Left lobe of liver (tissue), 2 donors: ENCODE data around the gene GMPS. TPM values are rescaled to one million over a fixed set of nuclear protein-coding genes. Genes with fewer than 3 reads are reported as not detected.
"Not testable (repeated sequence)": the region's sequence is repeated elsewhere in the genome, so short reads cannot be mapped to it uniquely, and the experiment has no call there.

Experiments
- ATAC-seq: fragments of 200-7000 bp; cut with Tn5 transposase; one replicate; pipeline ENCODE4 v1.9.1; 2020; ENCODE audit warnings: mild to moderate bottlenecking, moderate library complexity
- DNase-seq: peaks from one replicate; pipeline ENCODE4 v3.0.0-alpha.2; 2020; ENCODE audit warnings: low spot score
- total RNA-seq: library from RNA; stranded (reverse); gene quantifications from one replicate; pipeline ENCODE4 v1.2.1, GENCODE V29; 2021
- donor health status: DM: no; HTN: no; CAD: no; lungs with moderate emphysema.
- donor health status: DM: no; HTN: yes; CAD: no.

Gene GMPS
- total RNA-seq, result 14.6 TPM

DNA sequence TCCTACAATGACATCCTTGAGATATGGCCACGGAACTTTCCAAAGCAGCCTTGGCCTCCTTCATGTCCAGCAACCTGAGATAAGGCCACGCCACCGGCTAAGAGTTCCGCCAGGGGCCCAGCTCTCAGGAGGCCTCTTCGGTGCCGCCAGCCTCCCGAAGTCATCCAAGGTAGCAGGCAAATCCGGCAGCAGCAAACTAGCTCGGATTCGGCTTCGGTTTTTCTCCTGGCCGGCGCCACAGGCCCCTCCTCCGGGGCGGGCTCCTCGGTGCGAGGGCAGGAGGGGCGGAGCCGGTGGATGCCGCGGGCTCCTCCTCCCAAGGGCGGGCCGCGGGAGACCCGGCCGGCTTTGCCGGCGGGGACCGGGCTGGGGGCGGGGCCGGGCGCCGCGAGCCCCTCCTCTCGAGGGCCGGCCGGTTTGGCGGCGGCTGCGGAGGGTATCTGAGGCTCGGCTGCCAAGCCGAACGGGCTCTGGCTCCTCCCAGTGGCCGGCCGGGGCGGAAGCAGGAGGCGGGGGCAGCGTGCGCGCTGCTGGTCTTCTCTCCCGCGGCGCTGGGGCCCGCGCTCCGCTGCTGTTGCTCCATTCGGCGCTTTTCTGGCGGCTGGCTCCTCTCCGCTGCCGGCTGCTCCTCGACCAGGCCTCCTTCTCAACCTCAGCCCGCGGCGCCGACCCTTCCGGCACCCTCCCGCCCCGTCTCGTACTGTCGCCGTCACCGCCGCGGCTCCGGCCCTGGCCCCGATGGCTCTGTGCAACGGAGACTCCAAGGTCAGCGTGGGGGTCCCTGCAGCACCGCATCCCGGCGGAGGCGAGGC lies at the start of gene GMPS:
Gene GMPS (plus strand): TSS at position 518 of the 812 bp plus-strand sequence. CDS start 221 bp downstream, at position 739.
- peak; percentile 93 for ATAC-seq
- DNase-seq, result peak; percentile 97

DNA sequence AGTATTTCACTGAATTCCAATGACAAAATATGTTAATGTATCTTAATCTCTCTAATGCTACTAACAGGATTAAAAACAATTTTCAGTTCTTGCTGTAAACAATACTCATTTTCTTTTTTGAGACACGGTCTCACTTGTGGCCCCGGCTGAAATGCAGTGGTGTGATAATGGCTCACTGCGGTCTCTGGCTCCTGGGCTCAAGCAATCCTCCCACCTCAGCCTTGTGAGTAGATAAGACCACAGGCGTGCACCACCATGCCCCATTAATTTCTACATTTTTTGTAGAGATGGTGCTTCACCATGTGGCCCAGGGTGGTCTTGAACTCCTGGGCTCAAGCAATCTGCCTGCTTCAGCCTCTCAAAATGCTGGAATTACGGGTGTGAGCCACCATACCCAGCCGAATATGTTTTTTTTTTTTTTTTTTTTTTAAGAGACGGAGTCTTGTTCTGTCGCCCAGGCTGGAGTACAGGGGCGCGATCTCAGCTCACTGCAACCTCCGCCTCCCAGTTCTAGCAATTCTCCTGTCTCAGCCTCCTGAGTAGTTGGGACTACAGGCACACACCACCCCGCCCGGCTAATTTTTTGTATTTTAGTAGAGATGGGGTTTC lies 41.9 kb upstream of the GMPS start:
- not testable (repeated sequence) for DNase-seq, ATAC-seq

DNA sequence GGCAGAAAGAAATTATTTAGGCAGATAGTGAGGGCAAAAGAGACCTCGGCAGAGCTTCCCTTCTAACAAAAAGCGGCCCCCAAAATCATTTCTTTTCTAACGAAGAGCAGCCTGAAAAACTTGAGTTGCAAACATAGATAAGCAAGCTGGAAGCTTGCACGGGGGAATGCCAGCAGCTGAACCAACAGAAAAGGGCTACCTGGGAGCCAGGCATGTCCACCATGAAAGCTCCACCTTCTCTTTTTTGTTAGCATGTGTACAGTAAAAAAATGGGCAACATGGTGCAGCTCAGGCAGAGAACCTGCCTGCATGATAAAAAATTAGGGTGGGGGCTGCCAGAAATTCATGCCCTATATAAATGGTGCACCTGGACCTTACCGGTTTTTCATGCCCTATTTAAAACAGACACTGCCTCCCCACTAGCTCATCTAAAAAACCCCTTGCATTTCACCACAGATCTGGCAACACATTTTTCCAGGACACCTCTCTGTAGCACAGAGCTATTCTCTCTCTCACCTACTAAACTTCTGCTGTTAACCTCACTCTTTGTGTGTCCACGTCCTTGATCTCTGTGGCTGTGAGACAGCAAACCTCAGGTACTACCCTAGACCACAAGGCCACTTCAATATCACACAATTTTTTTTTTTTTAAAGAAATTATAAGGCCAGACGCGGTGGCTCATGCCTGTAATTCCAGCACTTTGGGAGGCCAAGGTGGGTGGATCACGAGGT lies 34.9 kb upstream of the GMPS start:
- DNase-seq (no peak), ATAC-seq (no peak)

- DNase-seq (no peak), ATAC-seq (no peak)
Measured at GRCh38 chr3:155843569-155843968, 26.9 kb upstream of the GMPS start.

GRCh38 chr3:155846119-155846518 lies 24.3 kb upstream of the GMPS start:
- ATAC-seq, result peak; percentile 30
- DNase-seq, result no peak

DNA sequence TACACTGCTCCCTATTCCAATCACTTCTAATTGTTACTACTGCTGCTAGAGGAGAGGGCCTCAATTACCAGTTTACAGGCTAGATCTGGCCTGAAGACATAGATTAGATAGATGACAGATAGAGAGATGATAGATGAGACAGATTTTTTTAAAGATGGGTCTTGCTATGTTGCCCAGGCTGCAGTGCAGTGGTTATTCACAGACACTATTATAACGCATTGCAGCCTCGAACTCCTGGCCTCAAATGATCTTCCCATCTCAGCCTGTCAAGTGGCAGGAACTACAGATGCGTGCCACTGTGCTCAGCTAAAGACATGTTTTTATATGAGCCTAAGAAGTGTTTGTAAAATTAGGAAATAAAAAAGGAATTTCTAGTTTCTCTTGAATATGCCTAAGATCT lies 22.5 kb upstream of the GMPS start:
- ATAC-seq (no peak), DNase-seq (no peak)

DNA sequence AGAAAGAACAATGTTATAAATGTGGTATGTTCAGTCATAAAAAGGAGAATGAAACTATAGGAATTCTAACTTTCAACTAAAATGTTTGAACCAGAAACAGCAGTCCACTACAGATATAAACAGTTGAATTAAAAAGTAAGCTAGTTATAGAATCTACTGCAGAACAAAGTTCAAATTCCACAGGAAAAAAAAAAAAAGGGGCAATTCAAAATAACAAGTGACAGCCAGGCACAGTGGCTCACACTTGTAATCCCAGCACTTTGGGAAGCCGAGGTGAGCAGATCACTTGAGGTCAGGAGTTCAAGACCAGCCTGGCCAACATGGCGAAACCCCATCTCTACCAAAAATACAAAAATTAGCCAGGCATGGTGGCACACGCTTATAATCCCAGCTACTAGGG lies 21.0 kb upstream of the GMPS start:
- ATAC-seq, result peak; percentile 15
- DNase-seq, result not testable (repeated sequence)

DNA sequence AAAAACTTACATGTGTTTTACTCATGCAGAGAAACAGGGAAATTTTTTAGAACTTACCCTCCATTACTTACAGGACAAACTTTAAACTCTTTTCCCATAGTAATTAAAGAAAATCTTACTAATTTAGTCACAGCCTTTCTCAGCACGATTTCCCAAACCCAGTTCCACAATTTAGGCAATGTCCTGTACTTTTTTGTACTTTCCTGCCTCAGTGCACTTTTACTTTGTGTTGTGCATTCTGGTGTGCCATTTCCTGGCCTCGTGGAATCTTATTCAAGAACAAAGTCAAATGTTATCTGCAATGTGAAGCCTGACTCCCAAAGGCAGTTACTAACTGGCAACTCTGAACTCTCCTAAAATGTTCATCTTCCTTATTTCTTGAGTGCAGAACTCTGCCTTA lies 18.1 kb upstream of the GMPS start:
- no peak for ATAC-seq
- DNase-seq, result no peak

- ATAC-seq (peak; percentile 1), DNase-seq (no peak)
Measured at GRCh38 chr3:155853214-155854140, 17.0 kb upstream of the GMPS start.

- ATAC-seq (peak; percentile 93), DNase-seq (peak; percentile 100)
Measured at GRCh38 chr3:155854141-155854940, 16.1 kb upstream of the GMPS start, which contains the start of gene SLC33A1. SLC33A1 (minus strand) TSS chr3:155854427; CDS start chr3:155853997, 430 bp downstream.

GRCh38 chr3:155859859-155860258 lies 10.6 kb upstream of the GMPS start:
- peak; percentile 81 for ATAC-seq
- no peak for DNase-seq

DNA sequence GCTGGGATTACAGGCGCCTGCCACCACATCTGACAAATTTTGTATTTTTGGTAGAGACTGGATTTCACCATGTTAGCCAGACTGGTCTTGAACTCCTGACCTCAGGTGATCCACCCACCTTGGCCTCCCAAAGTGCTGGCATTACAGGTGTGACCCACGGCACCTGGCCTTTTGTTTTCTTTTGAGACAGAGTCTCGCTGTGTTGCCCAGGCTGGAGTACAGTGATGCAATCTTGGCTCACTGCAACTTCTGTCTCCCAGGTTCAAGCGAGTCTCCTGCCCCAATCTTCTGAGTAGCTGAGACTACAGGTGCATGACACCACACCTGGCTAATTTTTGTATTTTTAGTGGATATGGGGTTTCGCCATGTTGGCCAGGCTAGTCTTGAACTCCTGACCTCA lies 10.0 kb upstream of the GMPS start:
- not testable (repeated sequence) for ATAC-seq, DNase-seq

DNA sequence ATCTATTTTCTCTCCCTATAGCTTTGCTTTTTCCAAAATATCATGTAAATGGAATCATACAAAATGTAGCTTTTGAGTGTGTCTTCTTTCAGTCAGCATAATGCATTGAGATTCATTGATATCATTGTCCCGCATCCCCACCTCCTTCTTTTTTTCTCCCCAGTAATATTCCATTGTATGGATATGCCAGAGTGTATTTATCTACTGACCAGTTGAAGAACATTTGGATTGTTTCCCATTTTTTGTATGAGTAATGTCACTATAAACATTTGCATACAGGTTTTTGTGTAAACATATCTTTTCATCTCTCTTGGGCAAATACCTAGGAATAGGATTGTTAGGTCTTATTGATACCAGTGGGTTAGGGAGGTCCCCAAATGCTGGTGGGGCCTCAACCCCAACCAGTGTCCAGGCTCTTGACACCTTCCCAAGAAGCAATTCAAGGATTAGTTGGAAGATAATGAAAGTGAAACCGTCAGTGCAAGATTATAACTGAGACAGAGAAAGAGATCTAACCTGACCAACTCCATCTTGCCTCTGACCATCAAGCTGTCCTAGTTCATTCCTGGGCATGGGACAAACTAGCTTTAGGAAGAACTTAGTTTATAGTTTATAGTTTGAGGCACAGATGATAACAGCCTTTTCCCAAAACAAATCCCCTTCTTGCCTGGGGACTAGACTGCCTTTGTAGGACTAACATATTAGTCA lies 8.8 kb upstream of the GMPS start:
- DNase-seq (no peak), ATAC-seq (no peak)

DNA sequence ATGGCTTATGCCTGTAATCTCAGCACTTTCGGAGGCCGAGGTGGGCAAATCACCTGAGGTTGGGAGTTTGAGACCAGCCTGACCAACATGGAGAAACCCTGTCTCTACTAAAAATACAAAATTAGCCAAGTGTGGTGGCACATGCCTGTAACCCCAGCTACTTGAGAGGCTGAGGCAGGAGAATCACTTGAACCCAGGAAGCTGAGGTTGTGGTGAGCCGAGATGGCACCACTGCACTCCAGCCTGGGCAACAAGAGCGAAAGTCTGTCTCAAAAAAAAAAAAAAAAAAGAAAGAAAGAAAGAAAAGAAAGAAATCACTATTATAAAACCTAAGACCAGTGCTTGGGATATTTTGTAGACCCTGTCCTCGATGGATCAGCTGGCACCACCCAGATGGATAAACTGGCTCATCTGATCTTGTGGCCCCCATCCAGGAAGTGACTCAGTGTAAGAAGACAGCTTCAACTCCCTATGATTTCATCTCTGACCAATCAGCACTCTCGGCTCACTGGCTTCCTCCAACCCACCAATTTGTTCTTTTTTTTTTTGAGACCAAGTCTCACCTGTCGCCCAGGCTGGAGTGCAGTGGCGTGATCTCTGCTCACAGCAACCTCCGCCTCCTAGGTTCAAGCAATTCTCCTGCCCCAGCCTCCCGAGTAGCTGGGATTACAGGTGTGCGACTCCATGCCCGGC lies 8.0 kb upstream of the GMPS start:
- ATAC-seq, DNase-seq: not testable (repeated sequence)

DNA sequence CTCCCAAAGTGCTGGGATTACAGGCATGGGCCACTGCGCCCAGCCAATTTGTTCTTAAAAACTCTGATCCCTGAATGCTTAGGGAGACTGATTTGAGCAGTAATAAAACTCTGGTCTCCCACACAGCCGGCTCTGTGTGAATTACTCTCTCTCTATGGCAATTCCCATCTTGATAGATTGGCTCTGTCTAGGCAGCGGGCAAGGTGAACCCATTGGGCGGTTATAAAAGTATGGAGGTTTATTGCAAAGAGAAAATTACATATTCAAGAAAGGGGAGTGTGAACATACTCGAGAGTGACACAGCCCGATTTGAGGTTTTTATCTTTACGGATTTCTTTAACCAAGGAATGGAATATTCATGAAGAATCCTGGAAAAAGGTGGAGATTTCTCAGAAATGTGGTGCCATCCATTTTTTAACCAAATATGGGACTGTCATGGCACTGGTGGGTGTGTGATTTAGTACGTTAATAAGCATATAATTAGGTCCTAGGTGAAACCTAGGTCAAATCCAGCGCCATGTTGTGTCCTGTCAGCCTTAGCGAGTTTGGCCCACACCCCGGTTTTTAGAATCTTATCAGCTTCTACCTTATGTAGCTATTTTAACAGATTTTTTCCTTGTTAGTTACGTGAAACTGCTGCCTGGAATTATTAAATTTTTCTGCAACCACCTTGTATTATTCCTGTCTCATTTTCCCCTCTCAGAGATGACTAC lies 7.2 kb upstream of the GMPS start:
- ATAC-seq, result no peak
- DNase-seq, result no peak

- no peak for DNase-seq
- no peak for ATAC-seq
Measured at GRCh38 chr3:155869691-155870090, 759 bp upstream of the GMPS start.

DNA sequence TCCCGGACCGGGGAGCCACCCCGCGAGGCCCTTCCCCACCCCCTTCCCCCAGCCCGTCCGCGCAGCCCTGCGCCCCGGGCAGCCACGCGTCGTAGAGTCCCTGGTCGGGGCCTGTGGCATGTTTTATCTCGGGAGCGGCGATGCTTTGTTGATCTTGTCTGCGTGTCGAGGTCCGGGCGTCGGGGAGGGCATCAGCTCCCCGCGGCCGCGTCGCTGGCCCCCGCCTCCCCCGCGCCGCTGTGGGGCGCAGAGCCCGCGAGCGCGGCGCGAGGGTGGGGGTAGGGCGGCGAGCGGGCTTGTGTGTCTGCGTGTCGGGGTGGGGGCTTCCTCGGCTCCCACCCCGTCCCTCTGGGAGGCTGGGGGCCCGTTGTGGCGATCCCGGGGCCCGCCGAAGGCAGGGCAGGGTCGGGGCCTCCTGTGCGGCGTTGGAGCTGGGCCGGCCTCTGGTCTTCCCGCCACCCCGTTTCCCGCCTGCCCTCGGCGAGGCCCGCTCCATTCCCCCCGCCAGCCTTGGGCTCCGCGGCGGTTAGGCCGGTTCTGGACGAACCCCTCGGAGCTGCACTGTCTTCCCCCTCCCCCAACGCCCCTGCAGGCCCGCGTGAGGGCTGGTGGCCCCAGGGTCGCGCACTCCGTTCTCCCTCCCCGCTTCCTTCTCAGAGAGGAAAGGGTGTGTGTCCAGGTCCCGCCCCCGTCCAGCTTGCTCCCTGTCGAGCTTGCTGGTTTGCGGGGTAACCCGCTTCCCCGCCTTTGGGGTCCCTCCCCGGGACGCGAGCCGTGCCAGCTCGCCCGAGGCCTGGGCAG lies 695 bp downstream of the GMPS start:
- ATAC-seq, result peak; percentile 54

More for the DNA sequence above, 695 bp downstream of the GMPS start:
- DNase-seq, result peak; percentile 72
